HL-60 (cell line): ENCODE measurements around the gene SERPIND1.

Experiments
- POLR2AphosphoS5 ChIP-seq: IDR thresholded peaks from 2 replicates; pipeline ENCODE4 v1.6.1; 2012; ENCODE audit warnings: low read depth
- TF ChIP-seq, protein P1 (sequence below): IDR thresholded peaks from one replicate; pipeline ENCODE4 v1.5.1; 2011; ENCODE audit warnings: low read length, control low read depth, inconsistent platforms; ENCODE audit not compliant: insufficient read depth
- TF ChIP-seq, protein P2 (sequence below): IDR thresholded peaks from 2 replicates; pipeline ENCODE4 v1.6.1; 2012; ENCODE audit warnings: low read depth; ENCODE audit not compliant: insufficient replicate concordance

DNA sequence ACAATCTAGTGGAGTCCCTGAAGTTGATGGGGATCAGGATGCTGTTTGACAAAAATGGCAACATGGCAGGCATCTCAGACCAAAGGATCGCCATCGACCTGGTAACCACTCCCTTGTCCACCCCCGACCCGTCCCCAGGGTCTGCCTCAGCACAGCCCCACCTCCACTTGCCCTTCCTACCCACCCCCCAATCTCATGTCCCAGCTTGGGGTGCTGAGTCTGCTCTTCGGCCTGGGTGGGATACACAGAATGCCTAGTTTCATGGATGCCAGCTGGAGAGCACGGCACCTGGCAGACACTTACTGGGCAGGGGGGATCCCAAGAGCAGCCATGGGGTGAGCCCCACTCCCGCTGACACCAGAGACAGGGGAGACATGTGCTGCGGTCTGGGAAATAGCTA lies 12.1 kb downstream of the SERPIND1 start:
- TF ChIP-seq, protein P1, sequence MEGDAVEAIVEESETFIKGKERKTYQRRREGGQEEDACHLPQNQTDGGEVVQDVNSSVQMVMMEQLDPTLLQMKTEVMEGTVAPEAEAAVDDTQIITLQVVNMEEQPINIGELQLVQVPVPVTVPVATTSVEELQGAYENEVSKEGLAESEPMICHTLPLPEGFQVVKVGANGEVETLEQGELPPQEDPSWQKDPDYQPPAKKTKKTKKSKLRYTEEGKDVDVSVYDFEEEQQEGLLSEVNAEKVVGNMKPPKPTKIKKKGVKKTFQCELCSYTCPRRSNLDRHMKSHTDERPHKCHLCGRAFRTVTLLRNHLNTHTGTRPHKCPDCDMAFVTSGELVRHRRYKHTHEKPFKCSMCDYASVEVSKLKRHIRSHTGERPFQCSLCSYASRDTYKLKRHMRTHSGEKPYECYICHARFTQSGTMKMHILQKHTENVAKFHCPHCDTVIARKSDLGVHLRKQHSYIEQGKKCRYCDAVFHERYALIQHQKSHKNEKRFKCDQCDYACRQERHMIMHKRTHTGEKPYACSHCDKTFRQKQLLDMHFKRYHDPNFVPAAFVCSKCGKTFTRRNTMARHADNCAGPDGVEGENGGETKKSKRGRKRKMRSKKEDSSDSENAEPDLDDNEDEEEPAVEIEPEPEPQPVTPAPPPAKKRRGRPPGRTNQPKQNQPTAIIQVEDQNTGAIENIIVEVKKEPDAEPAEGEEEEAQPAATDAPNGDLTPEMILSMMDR = no peak
- TF ChIP-seq, protein P2, sequence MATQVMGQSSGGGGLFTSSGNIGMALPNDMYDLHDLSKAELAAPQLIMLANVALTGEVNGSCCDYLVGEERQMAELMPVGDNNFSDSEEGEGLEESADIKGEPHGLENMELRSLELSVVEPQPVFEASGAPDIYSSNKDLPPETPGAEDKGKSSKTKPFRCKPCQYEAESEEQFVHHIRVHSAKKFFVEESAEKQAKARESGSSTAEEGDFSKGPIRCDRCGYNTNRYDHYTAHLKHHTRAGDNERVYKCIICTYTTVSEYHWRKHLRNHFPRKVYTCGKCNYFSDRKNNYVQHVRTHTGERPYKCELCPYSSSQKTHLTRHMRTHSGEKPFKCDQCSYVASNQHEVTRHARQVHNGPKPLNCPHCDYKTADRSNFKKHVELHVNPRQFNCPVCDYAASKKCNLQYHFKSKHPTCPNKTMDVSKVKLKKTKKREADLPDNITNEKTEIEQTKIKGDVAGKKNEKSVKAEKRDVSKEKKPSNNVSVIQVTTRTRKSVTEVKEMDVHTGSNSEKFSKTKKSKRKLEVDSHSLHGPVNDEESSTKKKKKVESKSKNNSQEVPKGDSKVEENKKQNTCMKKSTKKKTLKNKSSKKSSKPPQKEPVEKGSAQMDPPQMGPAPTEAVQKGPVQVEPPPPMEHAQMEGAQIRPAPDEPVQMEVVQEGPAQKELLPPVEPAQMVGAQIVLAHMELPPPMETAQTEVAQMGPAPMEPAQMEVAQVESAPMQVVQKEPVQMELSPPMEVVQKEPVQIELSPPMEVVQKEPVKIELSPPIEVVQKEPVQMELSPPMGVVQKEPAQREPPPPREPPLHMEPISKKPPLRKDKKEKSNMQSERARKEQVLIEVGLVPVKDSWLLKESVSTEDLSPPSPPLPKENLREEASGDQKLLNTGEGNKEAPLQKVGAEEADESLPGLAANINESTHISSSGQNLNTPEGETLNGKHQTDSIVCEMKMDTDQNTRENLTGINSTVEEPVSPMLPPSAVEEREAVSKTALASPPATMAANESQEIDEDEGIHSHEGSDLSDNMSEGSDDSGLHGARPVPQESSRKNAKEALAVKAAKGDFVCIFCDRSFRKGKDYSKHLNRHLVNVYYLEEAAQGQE = no peak
- TF ChIP-seq POLR2AphosphoS5 = no peak
